Loucy (cell line): ENCODE results near the gene ROBO4.

Experiments used
- H2AFZ ChIP-seq: fragments of 200-600 bp; sonication (generic); 2 replicates; pipeline ENCODE4 v1.6.0; 2016; ENCODE audit warnings: antibody characterized with exemption, mild to moderate bottlenecking, low read length, moderate library complexity
- H3F3A ChIP-seq: fragments of 200-600 bp; 2 replicates; pipeline ENCODE4 v1.6.0; 2016; ENCODE audit warnings: antibody characterized with exemption, low read depth, mild to moderate bottlenecking
- H3K27me3 ChIP-seq: fragments of 200-600 bp; sonication (generic); 2 replicates; pipeline ENCODE4 v1.6.1; 2014; ENCODE audit warnings: low read length, mild to moderate bottlenecking; ENCODE audit not compliant: insufficient read depth, poor library complexity, severe bottlenecking
- H3K36me3 ChIP-seq: fragments of 200-600 bp; sonication (generic); 2 replicates; pipeline ENCODE4 v1.6.1; 2016; ENCODE audit warnings: low read length; ENCODE audit not compliant: insufficient read depth
- H3K4me1 ChIP-seq: fragments of 200-600 bp; sonication (generic); 2 replicates; pipeline ENCODE4 v1.5.1; 2014; ENCODE audit warnings: low read length, mild to moderate bottlenecking; ENCODE audit not compliant: insufficient read depth, poor library complexity, severe bottlenecking
- H3K4me2 ChIP-seq: fragments of 200-600 bp; sonication (generic); 2 replicates; pipeline ENCODE4 v1.6.0; 2014; ENCODE audit warnings: antibody characterized with exemption, low read length, low read depth, mild to moderate bottlenecking; ENCODE audit not compliant: poor library complexity, severe bottlenecking
- H3K4me3 ChIP-seq: fragments of 200-600 bp; sonication (generic); 2 replicates; pipeline ENCODE4 v1.5.1; 2014; ENCODE audit warnings: low read length, mild to moderate bottlenecking, mixed read lengths; ENCODE audit not compliant: poor library complexity, severe bottlenecking
- H3K79me2 ChIP-seq: fragments of 200-600 bp; sonication (generic); 2 replicates; pipeline ENCODE4 v1.6.1; 2014; ENCODE audit warnings: low read length; ENCODE audit not compliant: insufficient read depth
- H3K9ac ChIP-seq: fragments of 200-600 bp; sonication (generic); 2 replicates; pipeline ENCODE4 v1.6.0; 2014; ENCODE audit warnings: mild to moderate bottlenecking, low read depth, low read length, moderate library complexity; ENCODE audit not compliant: poor library complexity, severe bottlenecking
- H3K9me2 ChIP-seq: fragments of 200-600 bp; sonication (generic); replicated peaks from 2 replicates; pipeline ENCODE4 v1.6.1; 2016; ENCODE audit warnings: low read depth, low read length, mixed read lengths
- H3K9me3 ChIP-seq: fragments of 200-600 bp; sonication (generic); 2 replicates; pipeline ENCODE4 v1.6.1; 2014; ENCODE audit warnings: mild to moderate bottlenecking, antibody characterized with exemption, low read length, low read depth; ENCODE audit not compliant: insufficient read depth
- H4K20me1 ChIP-seq: fragments of 200-600 bp; sonication (generic); 2 replicates; pipeline ENCODE4 v1.6.0; 2014; ENCODE audit warnings: antibody characterized with exemption, low read length, mild to moderate bottlenecking; ENCODE audit not compliant: insufficient read depth, poor library complexity, severe bottlenecking
- CTCF ChIP-seq: fragments of 200-600 bp; sonication (generic); conservative IDR thresholded peaks from 2 replicates; pipeline ENCODE4 v1.5.1; 2014; ENCODE audit warnings: mild to moderate bottlenecking, antibody characterized with exemption, low read length
- EZH2phosphoT487 ChIP-seq: fragments of 200-600 bp; IDR thresholded peaks from 2 replicates; pipeline ENCODE4 v1.6.1; 2018; ENCODE audit warnings: antibody characterized with exemption, mild to moderate bottlenecking, moderate library complexity, borderline replicate concordance

ROBO4 gene

GRCh38 chr11:124840666-124841065 lies 57.0 kb downstream of the ROBO4 start:
- no peak overlapping the region for H3K4me2 ChIP-seq
- no peak overlapping the region for H3K4me3 ChIP-seq
- H3K79me2 ChIP-seq = no peaks in the 10 kb centered on the region
- TF ChIP-seq CTCF (no peak), EZH2phosphoT487 (no peak)
- H2AFZ ChIP-seq = no peak overlapping the region
- no peaks in the 10 kb centered on the region for H3K9me3 ChIP-seq
- H3K4me1 ChIP-seq = no peaks in the 10 kb centered on the region
- no peaks in the 10 kb centered on the region for H3K36me3 ChIP-seq
- no peaks in the 10 kb centered on the region for H3K9me2 ChIP-seq
- no peaks in the 10 kb centered on the region for H3F3A ChIP-seq
- H4K20me1 ChIP-seq = no peaks in the 10 kb centered on the region
- H3K9ac ChIP-seq = no peak overlapping the region
- H3K27me3 ChIP-seq = no peaks in the 10 kb centered on the region

GRCh38 chr11:124839972-124840621 lies 57.6 kb downstream of the ROBO4 start:
- Histone ChIP-seq H3K9me2 (no peaks in the 10 kb centered on the region), H3K36me3 (no peaks in the 10 kb centered on the region), H3K4me2 (no peak overlapping the region), H3K27me3 (no peaks in the 10 kb centered on the region), H3K4me1 (no peaks in the 10 kb centered on the region), H3K9me3 (no peaks in the 10 kb centered on the region), H2AFZ (no peak overlapping the region), H4K20me1 (no peaks in the 10 kb centered on the region), H3K4me3 (no peak overlapping the region), H3K9ac (no peak overlapping the region), H3K79me2 (no peaks in the 10 kb centered on the region), H3F3A (no peaks in the 10 kb centered on the region)
- TF ChIP-seq CTCF = no peak

- Histone ChIP-seq H4K20me1 (no peaks in the 10 kb centered on the region), H3K4me2 (no peak overlapping the region), H3F3A (no peaks in the 10 kb centered on the region), H2AFZ (no peak overlapping the region), H3K9me2 (no peaks in the 10 kb centered on the region), H3K9ac (no peak overlapping the region), H3K9me3 (no peaks in the 10 kb centered on the region), H3K79me2 (no peaks in the 10 kb centered on the region), H3K4me1 (no peaks in the 10 kb centered on the region), H3K4me3 (no peak overlapping the region), H3K27me3 (no peaks in the 10 kb centered on the region), H3K36me3 (no peaks in the 10 kb centered on the region)
- TF ChIP-seq EZH2phosphoT487 (no peak), CTCF (no peak)
Measured at GRCh38 chr11:124839128-124839971, 58.3 kb downstream of the ROBO4 start.
